K562 (cell line): Measurements from ENCODE around the gene CWF19L1. TPM values are rescaled to one million over a fixed set of nuclear protein-coding genes. Genes with fewer than 3 reads are reported as not detected.

Experiments used
- ATAC-seq: fragments of 200-7000 bp; cut with Tn5 transposase; 3 replicates; pipeline ENCODE4 v1.9.1; 2020; ENCODE audit warnings: moderate library complexity
- BruUV-seq: library from RNA; stranded (reverse); fragments of 400-500 nt; replicated peaks from 2 replicates; lab custom pipeline; 2021; lab: Mats Ljungman, UMichigan
- CTCF ChIA-PET: fragments of 300-600 bp; formaldehyde crosslinking; extraction: SDS; loops from one replicate; lab custom pipeline; 2021; ENCODE audit warnings: low intra/inter-chr PET ratio; lab: Yijun Ruan, JAX
- POLR2A ChIA-PET: fragments of 300-600, 350-650 bp; sonication (Branson Sonifier 250); formaldehyde crosslinking; extraction: SDS; loops from one replicate; lab custom pipeline; 2021; ENCODE audit warnings: antibody characterized with exemption, inconsistent platforms; lab: Yijun Ruan, JAX
- DNase-seq, 4 experiments: peaks; one replicate each; pipeline versions ENCODE4 v3.0.0 to v3.0.0-alpha.2; 2011 to 2018; ENCODE audit warnings: low spot score in 3 of 4, mixed read lengths in 3 of 4; ENCODE audit errors: extremely low read depth in 1 of 4
- FAIRE-seq: peaks from 2 replicates; lab custom pipeline; 2011; peaks lifted over from hg19 to GRCh38; lab: Jason Lieb, UNC
- H2AFZ ChIP-seq: 2 replicates; pipeline ENCODE4 v1.6.0; 2011; ENCODE audit warnings: low read depth, low read length, control low read depth, inconsistent platforms
- H3K27ac ChIP-seq: fragments of 200-600 bp; 3 replicates; pipeline ENCODE4 v1.8.0; 2011; ENCODE audit warnings: low read depth, mild to moderate bottlenecking, control low read depth, inconsistent platforms, low read length, moderate library complexity, mixed read lengths; ENCODE audit errors: extremely low read depth
- H3K27me3 ChIP-seq, 2 experiments: fragments of 300-600 bp in 1 of 2; 2 replicates in 1 of 2; 3 replicates in 1 of 2; pipeline versions ENCODE4 v1.6.0 to v1.8.0; 2011; ENCODE audit warnings: inconsistent platforms in 2 of 2, low read length in 2 of 2, mild to moderate bottlenecking in 1 of 2, mixed read lengths in 1 of 2, moderate library complexity in 1 of 2; ENCODE audit not compliant: control insufficient read depth in 2 of 2, insufficient read depth in 2 of 2
- H3K36me3 ChIP-seq: fragments of 300-600 bp; 3 replicates; pipeline ENCODE4 v1.8.0; 2011; ENCODE audit warnings: mild to moderate bottlenecking, low read length, inconsistent platforms; ENCODE audit not compliant: control insufficient read depth, insufficient read depth
- H3K4me1 ChIP-seq, 2 experiments: fragments of 200-600 bp in 1 of 2; replicated peaks in 1 of 2; 2 replicates in 1 of 2; 3 replicates in 1 of 2; pipeline versions ENCODE4 v1.5.1 to v1.8.0; 2011; ENCODE audit warnings: inconsistent platforms in 2 of 2, low read length in 2 of 2, mild to moderate bottlenecking in 1 of 2, mixed read lengths in 1 of 2, moderate library complexity in 1 of 2; ENCODE audit not compliant: control insufficient read depth in 2 of 2, insufficient read depth in 2 of 2
- H3K4me2 ChIP-seq: 2 replicates; pipeline ENCODE4 v1.6.1; 2011; ENCODE audit warnings: low read length, control low read depth, inconsistent platforms, mixed read lengths; ENCODE audit not compliant: insufficient read depth
- H3K4me3 ChIP-seq: fragments of 200-600 bp; sonication (generic), shearing (Covaris generic); 2 replicates; pipeline ENCODE4 v1.5.1; 2016; ENCODE audit warnings: control low read depth, inconsistent platforms
- H3K79me2 ChIP-seq: fragments of 200-600 bp; 3 replicates; pipeline ENCODE4 v1.8.0; 2011; ENCODE audit warnings: low read length, inconsistent platforms; ENCODE audit not compliant: control insufficient read depth, insufficient read depth
- H3K9ac ChIP-seq, 2 experiments: 2 replicates each; pipeline versions ENCODE4 v1.6.0 to v1.6.1; 2011; ENCODE audit warnings: low read depth in 2 of 2, low read length in 2 of 2, control low read depth in 1 of 2, inconsistent platforms in 1 of 2, mild to moderate bottlenecking in 1 of 2, mixed read lengths in 1 of 2; ENCODE audit not compliant: insufficient read depth in 1 of 2
- H3K9me1 ChIP-seq: one replicate; pipeline ENCODE4 v1.6.0; 2011; ENCODE audit warnings: inconsistent platforms, mild to moderate bottlenecking, low read length, moderate library complexity; ENCODE audit not compliant: control insufficient read depth, insufficient read depth
- H3K9me3 ChIP-seq: replicated peaks from 2 replicates; pipeline ENCODE4 v1.5.1; 2011; ENCODE audit warnings: low read depth, low read length, inconsistent platforms; ENCODE audit not compliant: control insufficient read depth, insufficient read depth
- H4K20me1 ChIP-seq: replicated peaks from 2 replicates; pipeline ENCODE4 v1.6.1; 2011; ENCODE audit warnings: low read length, inconsistent platforms, mixed read lengths; ENCODE audit not compliant: control insufficient read depth, insufficient read depth
- MECOM ChIP-seq: fragments of 250-450 bp; sonication (Bioruptor Pico); IDR thresholded peaks from 2 replicates; pipeline ENCODE4 v1.8.0; 2022; ENCODE audit warnings: inconsistent platforms
- RBM15 ChIP-seq: fragments of 200-400 bp; formaldehyde crosslinking; IDR thresholded peaks from 2 replicates; pipeline ENCODE4 v1.6.1; 2018; ENCODE audit warnings: mild to moderate bottlenecking, low read length, moderate library complexity; ENCODE audit not compliant: insufficient read depth
- TCF7 ChIP-seq: sonication (generic); IDR thresholded peaks from 2 replicates; pipeline ENCODE4 v1.6.1; 2016; ENCODE audit warnings: antibody characterized with exemption, borderline replicate concordance
- TEAD4 ChIP-seq, 2 experiments: sonication (generic) in 1 of 2; formaldehyde crosslinking in 1 of 2; IDR thresholded peaks; 2 replicates each; pipeline versions ENCODE4 v1.6.1 to v1.8.0; 2012 to 2022; ENCODE audit warnings: borderline replicate concordance in 1 of 2, inconsistent platforms in 1 of 2, low read length in 1 of 2, mild to moderate bottlenecking in 1 of 2, missing genetic modification reagents in 1 of 2
- WGBS: fragments of 100-300 bp; shearing (Covaris generic); methylation state at CpG from one replicate; pipeline ENCODE4 v1.1.6; 2016; ENCODE audit warnings: low coverage, mixed read lengths; ENCODE audit not compliant: insufficient coverage; ENCODE audit errors: missing lambda C conversion rate; 5-methylcytosine and 5-hydroxymethylcytosine counted together
- in situ Hi-C: fragments of 300-500 bp; cut with MboI; formaldehyde crosslinking; loops from 4 replicates; pipeline ENCODE4 v1.15.0; 2018; ENCODE audit warnings: inconsistent platforms, mixed read lengths
- intact Hi-C: fragments of 100-400 bp; cut with micrococcal nuclease; formaldehyde crosslinking; loops from 2 replicates; pipeline ENCODE4 v1.14.2; 2022
- polyA plus RNA-seq, 8 experiments: library from polyadenylated mRNA; depleted of rRNA in 4 of 8; stranded (reverse) in 5 of 8; unstranded in 3 of 8; fragments of >200 nt; fragmentation: Nextera tagmentation in 2 of 8; fragmentation: Illumina TruSeq in 1 of 8; extraction: Ambion mirVana in 2 of 8; extraction: Trizol in 1 of 8; gene quantifications; 2 replicates each; pipeline versions ENCODE4 v1.2.1 to v1.2.3, GENCODE V29; 2011 to 2014; ENCODE audit warnings: inconsistent platforms in 1 of 8, missing spikeins in 1 of 8
- total RNA-seq, 7 experiments: library from RNA; depleted of rRNA in 6 of 7; stranded (reverse); fragments of >200 nt in 6 of 7; fragmentation: Illumina TruSeq in 2 of 7; extraction: Trizol in 2 of 7; gene quantifications; 2 replicates each; pipeline versions ENCODE4 v1.2.1 to v1.2.3, GENCODE V29; 2011 to 2021; ENCODE audit warnings: low replicate concordance in 1 of 7
- TF ChIP-seq, protein P1 (sequence below), 2 experiments: fragments of 450-650 bp; formaldehyde crosslinking in 1 of 2; IDR thresholded peaks; 2 replicates each; pipeline versions ENCODE4 v1.4.0 to v1.6.1; 2014 to 2020; ENCODE audit warnings: mild to moderate bottlenecking in 2 of 2, borderline replicate concordance in 1 of 2, low read depth in 1 of 2

CWF19L1 gene
- total and polyA plus RNA-seq, 9 of the 15 experiments (the other 6 are each of a cell fraction or from before 2014, with no cell fraction given): 19.5 to 49.9 (median 30.9) TPM

DNA sequence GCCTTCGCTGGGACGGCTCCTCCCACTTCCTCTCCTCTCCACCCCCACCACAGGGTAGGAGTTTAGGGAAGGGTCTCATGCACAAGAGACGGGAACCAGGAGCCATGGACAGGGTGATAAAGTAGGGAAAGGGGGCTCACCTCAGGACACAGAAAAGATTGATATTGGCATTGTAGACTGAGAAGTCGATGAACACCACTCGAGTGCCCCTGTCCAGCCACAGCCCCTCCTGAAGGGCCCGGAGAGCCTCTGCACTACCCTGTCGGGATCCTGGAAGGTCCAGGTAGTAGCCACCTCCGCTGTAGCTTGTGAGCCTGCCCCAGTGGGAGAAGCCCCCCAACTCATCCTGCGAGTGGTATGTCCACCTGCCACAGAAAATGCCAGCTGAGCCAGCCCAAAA, 29.8 kb upstream of the CWF19L1 start:
- no peak overlapping the region for H3K4me2 ChIP-seq
- 16% methylated on average over 8 of the region's 9 CpGs for WGBS
- 0 out of 4 replicates have a peak overlapping the region, but pooled peaks of 1 of the 2 experiments have one; percentile 9 for H3K9ac ChIP-seq
- H3K4me1 ChIP-seq: no peaks in the 10 kb centered on the region; a peak in 1 of 5 replicates
- no peak for FAIRE-seq
- no peak overlapping the region for H3K4me3 ChIP-seq
- no peak for TF ChIP-seq TEAD4 (IDR thresholded peaks at IDR 0.05; ENCODE audit: low read length)
- TF ChIP-seq TEAD4 (CRISPR knock-in tag; IDR thresholded peaks at IDR 0.05; ENCODE audit: borderline replicate concordance): no peak
- no peak for TF ChIP-seq MECOM (CRISPR knock-in tag)
- TF ChIP-seq TCF7: no peak
- TF ChIP-seq, protein P1, sequence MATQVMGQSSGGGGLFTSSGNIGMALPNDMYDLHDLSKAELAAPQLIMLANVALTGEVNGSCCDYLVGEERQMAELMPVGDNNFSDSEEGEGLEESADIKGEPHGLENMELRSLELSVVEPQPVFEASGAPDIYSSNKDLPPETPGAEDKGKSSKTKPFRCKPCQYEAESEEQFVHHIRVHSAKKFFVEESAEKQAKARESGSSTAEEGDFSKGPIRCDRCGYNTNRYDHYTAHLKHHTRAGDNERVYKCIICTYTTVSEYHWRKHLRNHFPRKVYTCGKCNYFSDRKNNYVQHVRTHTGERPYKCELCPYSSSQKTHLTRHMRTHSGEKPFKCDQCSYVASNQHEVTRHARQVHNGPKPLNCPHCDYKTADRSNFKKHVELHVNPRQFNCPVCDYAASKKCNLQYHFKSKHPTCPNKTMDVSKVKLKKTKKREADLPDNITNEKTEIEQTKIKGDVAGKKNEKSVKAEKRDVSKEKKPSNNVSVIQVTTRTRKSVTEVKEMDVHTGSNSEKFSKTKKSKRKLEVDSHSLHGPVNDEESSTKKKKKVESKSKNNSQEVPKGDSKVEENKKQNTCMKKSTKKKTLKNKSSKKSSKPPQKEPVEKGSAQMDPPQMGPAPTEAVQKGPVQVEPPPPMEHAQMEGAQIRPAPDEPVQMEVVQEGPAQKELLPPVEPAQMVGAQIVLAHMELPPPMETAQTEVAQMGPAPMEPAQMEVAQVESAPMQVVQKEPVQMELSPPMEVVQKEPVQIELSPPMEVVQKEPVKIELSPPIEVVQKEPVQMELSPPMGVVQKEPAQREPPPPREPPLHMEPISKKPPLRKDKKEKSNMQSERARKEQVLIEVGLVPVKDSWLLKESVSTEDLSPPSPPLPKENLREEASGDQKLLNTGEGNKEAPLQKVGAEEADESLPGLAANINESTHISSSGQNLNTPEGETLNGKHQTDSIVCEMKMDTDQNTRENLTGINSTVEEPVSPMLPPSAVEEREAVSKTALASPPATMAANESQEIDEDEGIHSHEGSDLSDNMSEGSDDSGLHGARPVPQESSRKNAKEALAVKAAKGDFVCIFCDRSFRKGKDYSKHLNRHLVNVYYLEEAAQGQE (IDR thresholded peaks at IDR 0.05; ENCODE audit: borderline replicate concordance): peak; percentile 56
- TF ChIP-seq, protein P1 (CRISPR knock-in tag; IDR thresholded peaks at IDR 0.05; ENCODE audit: low read depth): no peak
- no peak for TF ChIP-seq RBM15
- no peaks in the 10 kb centered on the region for H3K79me2 ChIP-seq
- intact Hi-C loops: no loop called here
- no peak overlapping the region for H3K27ac ChIP-seq
- H2AFZ ChIP-seq: no peak overlapping the region
- no TSS peak for BruUV-seq
- no peaks in the 10 kb centered on the region for H4K20me1 ChIP-seq
- no peak for ATAC-seq
- ChIA-PET POLR2A (interaction anchor here (0.5 to 3.4 kb wide), 3 partner anchors 11 to 266 kb away, joined by 3 to 11 read pairs (median 3); partner anchors contain the start of gene BLOC1S2), CTCF (no interaction called here)
- peaks cover 5 to 22% of the 10 kb centered on the region in 2 experiments for H3K27me3 ChIP-seq
- H3K9me3 ChIP-seq: no peaks in the 10 kb centered on the region
- in situ Hi-C loops: no loop called here
- no peaks in the 10 kb centered on the region for H3K36me3 ChIP-seq
- DNase-seq: no peak
- no peaks in the 10 kb centered on the region for H3K9me1 ChIP-seq
